HG02588 (cell line): ENCODE measurements around the gene VWA8.
"Not testable (repeated sequence)": the region's sequence is repeated elsewhere in the genome, so short reads cannot be mapped to it uniquely, and the experiment has no call there.

Experiments used
- ATAC-seq: cut with Tn5 transposase; IDR thresholded peaks from one replicate; pipeline ENCODE4 v1.9.1; 2021; ENCODE audit warnings: mild to moderate bottlenecking, moderate library complexity; ENCODE audit not compliant: unreplicated experiment

Gene VWA8

DNA sequence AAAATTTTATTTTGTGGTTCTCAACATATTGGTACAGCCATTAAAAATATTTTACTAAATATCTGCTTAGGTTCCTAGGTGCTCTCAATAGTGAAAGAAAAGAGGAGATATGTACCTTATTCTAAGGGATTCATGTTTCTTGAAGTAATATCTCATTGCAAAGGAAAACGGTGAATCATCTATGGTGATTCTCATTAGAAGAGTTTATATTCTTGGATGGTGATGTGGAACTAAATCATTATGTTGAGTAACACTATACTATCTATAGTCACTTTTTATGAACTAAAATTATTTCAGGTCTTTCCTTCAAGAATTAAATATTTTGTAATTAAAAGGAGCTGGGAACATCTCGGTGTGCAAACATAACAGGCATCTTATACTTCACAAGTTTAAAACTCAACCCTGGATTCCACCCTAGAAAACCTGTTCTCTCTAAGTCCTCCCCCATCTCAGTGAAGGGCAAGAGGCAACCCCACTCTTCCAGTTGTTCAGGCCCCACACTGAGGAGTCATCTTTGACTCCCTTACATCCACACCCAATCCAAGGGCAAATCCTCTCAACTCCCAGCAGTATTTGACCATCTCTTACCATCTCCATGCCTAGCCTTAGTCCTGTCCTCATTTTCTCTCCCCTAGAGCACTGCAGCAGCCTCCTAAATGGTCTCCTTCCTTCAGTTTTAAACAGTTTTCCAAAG lies 363.4 kb downstream of the VWA8 start:
- ATAC-seq = no peak

DNA sequence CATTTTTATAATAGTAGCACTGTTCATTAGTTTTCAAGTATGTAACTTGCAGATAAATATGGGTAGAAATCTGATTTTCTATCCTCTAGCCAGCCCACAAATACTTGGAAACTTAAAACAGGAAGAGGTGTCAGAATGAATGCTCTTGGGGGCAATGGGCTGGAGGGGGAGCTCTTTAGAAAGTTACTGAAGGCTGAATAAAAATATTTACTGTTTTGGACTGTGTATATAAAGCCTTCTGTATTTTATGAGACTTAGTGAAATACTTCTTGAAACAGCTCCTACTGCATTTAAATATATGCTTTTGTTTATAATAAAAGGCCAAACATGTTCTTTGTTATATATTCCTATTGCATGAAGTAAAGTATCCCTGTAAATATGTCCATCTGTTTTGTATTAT lies 364.7 kb downstream of the VWA8 start:
- ATAC-seq = no peak

DNA sequence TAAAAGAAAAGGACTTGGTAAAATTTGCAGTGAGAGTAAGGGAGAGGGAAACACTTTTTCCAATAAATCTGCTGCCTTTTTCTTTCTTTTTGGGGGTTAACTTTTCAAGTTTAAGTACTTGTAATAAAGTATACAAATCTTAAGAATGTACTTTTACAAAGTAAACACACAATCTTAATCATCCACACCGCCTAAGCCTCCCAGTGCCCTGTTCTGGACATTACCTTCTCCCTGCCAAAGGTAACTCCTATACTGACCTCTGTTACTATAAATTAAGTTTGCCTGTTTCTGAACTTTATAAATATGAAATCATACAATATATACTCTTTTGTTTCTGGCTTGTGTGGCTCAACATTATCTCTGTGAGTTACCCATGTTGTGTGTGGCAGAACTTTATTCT lies 365.6 kb downstream of the VWA8 start:
- ATAC-seq = no peak

DNA sequence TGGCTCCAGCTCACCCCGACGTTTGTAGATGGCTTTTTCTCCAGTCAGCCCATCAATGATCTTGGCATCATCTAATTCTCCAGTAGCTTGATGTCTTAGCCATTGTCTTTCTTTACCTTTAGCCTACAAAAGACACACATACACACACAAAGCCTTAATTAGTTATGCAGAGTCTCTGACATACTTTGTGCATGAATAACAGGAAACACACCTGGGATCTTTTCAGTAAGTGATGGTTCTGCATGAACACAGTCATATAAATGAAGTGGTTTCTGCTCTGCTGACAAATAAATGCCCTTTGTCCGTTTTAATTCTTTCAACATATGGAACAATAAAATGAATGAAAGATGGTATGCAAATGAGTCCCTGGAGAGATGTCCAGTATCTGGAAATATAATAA lies 370.3 kb downstream of the VWA8 start:
- ATAC-seq = no peak

DNA sequence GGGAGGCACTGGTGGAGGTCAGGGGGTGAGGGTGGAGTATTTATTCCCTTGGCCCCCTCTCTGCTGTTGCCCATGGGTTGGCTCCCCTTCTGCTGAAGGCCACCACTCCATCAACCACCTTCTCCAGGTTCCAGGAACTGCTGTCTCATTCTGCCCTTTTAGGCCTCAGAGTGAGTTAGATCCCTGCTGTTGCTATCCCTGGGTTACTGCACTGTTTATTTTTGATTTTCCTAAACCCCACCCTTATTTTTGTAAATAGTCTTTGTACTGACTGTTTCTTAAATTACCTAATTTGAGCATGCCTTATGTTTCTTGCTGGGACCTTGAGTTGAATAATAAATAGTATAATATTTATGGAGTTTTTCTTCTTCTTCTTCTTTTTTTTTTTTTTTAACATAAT lies 370.8 kb downstream of the VWA8 start:
- no peak for ATAC-seq

DNA sequence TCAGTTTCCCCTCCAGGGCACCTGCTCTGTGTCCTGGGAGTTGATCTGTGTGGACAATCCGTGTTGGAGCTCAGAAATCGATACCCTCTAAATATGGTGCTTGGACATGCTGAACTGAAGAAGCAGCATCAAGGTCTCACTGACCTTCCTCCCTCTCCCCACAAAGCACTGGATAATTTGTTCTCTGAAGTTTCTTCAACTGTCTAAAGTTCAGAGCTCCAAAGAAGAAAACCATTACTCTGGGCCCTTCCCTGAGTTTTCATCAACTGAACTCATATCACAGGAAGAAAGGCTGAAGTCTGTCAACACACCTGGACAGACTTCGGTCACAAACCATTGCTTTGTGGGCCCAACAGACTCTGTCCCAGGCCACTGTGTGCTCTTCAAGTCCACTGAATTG lies 371.5 kb downstream of the VWA8 start:
- ATAC-seq = no peak

DNA sequence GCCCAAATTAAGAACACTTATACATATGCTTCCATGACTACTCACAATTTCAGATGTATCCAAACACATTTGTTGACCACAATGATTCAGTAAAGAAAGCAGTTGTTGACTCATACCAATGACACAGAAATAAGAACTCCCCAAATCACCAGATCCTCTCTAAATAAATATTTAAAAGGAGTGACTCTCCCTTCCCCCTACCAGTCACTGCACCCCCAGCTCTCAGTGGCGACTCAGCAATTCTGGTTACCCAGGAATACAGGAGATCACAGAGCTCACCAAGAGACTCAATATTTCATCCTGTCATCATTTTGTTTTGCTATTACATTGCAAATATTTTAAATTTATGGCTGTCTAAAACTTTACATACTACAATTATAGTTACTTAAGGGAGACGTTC lies 372.0 kb downstream of the VWA8 start:
- ATAC-seq = no peak

DNA sequence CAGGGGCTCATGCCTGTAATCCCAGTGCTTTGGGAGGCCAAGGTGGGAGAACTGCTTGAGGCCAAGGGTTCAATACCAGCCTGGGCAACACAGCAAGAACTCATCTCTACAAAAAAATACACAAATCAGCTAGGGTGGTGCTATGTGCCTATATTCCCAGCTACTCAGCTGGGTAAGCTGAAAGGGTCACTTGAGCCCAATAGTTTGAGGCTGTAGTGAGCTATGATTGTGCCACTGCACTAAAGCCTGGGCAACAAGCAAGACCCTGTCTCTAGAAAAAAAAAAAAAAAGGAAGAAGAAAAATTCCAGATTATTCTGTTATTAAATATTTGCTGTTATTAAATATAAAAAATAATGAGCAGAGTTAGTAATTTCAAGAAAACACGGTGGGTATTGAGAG lies 372.5 kb downstream of the VWA8 start:
- ATAC-seq = no peak

DNA sequence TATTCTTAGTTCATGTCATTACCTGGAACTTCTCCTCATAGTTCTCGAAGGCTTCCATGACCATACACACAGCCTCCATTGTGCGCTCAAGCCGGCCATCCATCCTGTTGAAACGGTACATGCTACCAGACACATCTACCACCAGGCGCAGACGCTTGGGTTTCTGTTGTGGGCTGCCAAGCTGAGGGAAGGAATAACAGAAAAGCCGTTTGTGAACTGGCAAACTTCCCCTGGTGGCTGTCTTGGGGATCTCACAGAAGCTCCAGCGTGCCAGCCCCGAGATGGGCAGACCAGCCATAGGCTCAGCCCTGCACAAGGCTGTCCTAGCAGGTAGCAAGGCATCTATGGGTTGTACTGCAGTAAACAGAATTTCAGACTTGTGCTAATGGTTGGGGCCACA lies 373.4 kb downstream of the VWA8 start:
- no peak for ATAC-seq

DNA sequence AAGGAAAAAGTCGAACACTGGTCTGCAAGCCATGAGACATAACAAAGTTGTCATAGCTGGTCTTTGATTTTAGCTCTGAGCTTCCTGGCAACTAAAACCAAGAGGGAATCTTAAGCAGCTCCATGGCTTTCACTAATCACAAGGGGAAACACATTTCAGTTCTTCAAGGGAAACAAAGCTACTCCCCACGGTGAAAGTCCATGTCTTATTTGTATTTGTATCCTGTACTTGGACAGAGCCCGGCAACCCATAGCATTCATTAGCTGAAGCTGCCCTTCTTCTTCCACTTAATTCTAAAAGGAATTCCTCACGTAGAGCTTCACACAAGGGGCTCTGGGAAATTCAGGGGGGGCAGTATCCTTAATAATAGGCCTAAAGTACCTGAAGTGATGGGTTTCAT lies 374.7 kb downstream of the VWA8 start:
- ATAC-seq = no peak

DNA sequence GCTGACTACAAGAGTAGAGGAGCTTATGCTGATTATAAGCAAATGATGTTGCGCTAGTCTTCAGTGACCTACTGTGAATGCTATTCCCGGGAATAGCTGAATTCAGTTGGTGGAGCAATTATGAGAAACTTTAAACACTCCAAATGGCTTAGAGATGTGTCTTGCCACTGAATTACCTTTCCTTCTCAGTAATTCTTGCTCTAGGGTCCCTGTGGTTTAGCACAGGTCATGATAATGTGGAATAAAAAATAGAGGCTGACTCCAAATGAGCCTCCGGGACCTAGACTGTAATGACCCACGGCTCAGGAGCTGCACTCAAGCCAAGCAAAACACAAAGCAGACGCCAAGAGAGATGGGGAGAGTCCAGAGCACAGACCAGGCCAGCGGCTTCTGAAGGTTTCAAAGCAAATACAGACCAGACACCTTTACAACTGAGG lies 378.9 kb downstream of the VWA8 start:
- no peak for ATAC-seq

DNA sequence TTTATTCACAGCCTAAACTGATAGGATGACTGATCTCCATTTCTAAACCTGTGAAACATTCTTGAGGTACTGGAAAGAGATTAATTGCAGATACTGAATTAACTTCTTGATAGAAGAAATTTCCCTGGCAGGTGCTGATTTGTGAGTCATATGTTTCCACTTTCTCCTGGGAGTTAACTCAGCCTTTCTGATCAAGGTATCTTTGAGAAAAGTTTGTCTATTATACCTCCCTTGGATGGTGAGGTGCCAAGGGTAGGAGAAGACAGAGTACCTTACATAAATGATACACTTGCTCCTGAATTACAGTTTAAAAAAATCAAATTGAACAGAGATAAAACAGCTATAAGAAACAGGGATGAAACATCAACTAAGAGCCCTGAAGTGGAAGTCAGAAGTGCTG lies 380.6 kb downstream of the VWA8 start:
- no peak for ATAC-seq

DNA sequence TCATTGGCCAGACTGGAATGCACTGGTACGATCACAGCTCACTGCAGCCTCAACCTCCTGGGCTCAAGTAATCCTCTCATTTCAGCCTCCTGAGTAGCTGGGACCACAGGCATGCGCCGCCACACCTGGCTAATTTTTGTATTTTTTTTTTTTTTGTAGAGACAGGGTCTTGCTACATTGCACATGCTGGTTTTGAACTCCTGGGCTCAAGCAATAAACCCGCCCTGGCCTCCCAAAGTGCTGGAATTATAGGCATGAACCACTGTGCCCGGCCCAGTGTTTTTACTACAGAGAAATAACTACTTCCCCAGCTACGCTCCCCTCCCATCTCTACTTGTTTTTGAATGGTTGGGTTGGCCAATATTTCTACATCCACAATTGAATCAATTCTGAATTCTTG lies 381.0 kb downstream of the VWA8 start:
- ATAC-seq = no peak

DNA sequence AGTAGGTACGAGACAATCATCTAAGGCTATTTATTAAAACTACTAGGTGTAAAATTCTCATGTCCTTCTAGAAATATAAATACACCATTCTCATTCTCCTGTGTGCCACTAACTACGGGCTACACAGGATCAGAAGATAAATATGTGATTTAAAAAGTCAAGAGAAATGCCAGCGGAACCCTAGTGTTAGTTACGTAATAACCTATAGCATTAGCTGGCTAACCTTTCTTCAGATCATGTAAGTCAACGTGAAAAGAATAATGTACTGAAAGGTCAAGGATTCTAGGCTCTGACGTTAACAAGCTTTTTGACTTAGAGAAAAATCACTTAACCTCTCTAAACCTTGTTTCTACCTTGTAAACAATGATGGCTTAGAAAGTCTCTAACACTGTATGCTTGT lies 381.7 kb downstream of the VWA8 start:
- ATAC-seq = no peak

DNA sequence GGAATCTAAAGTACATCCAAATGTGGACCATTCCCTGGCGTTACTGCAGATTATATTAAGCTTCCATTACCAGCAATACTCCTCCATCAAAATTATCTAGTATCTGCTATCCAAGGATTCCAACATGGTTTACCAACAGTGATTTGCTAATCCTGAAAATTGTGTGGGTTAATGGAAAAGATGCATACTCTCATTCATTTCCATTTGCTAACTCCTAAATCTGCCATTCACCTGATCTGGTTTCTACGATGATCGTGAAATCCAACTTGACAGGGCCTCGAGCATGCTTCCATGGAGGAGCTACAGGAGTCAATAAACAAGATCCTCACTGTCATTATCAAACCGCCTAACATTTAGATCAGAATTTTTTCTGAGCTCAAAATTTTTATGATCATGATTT lies 382.5 kb downstream of the VWA8 start:
- no peak for ATAC-seq

DNA sequence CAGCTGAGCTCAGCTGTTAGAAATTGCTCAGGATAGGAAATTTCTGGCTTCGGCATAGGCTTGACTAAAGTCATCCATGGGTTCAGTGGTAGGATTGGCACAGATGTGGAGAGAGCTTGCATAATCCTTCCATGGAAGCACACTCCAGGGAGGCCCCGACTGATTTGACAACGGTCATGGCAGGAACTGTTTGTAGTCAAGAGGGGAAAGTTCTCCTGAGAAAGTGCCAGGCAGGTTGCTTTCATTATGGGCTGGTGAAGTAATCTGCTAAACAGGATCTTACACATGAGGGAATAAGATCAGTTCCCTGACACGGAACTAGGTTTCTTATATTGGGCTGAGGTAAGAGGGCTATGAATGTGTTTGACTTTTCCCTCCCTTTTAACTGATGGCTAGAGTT lies 383.5 kb downstream of the VWA8 start:
- no peak for ATAC-seq

DNA sequence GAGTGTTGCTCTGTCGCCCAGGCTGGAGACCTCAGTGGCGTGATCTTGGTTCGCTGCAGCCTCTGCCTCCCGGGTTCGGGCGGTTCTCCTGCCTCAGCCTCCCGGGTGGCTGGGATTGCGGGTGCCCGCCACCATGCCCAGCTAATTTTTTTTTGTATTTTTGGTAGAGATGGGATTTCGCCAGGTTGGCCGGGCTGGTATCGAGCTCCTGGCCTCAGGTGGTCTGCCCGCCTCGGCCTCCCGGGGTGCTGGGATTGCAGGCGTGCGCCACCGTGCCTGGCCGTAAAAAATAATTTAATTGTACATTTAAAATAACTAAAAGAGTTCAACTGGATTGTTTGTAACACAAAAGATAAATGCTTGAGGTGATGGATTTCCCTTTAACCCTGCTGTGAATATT lies 387.3 kb downstream of the VWA8 start:
- not testable (repeated sequence) for ATAC-seq

DNA sequence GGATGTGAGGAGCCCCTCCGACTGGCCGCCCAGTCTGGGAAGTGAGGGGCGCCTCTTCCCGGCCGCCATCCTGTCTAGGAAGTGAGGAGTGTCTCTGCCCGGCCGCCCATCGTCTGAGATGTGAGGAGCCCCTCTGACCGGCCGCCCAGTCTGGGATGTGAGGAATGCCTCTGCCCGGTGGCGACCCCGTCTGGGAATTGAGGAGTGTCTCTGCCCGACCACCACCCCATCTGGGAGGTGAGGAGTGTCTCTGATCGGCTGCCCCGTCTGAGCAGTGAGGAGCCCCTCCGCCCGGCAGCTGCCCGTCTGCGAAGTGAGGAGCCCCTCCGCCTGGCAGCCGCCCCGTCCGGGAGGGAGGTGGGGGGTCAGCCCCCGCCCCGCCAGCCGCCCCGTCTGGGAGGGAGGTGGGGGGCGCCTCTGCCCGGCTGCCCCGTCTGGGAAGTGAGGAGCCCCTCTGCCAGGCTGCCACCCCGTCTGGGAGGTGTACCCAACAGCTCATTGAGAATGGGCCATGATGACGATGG lies 389.0 kb downstream of the VWA8 start:
- ATAC-seq = not testable (repeated sequence)

DNA sequence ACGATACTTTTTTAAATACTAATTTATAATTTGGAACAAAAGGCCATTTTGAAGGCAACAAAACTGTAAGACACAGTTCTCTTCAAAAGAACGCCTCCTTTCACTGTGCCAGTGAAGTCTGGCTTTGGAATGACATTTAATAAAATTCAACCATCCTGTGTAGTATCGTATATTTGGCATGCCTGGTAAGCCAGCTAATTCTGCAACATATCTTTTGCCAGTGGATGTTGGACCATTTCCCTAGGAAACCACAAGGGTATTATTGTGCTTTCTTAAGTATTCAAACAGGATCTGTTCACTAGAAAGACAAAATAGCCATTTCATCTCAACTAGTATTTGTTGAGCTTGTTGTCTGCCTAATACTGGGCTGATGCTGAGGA lies 391.9 kb downstream of the VWA8 start:
- no peak for ATAC-seq

DNA sequence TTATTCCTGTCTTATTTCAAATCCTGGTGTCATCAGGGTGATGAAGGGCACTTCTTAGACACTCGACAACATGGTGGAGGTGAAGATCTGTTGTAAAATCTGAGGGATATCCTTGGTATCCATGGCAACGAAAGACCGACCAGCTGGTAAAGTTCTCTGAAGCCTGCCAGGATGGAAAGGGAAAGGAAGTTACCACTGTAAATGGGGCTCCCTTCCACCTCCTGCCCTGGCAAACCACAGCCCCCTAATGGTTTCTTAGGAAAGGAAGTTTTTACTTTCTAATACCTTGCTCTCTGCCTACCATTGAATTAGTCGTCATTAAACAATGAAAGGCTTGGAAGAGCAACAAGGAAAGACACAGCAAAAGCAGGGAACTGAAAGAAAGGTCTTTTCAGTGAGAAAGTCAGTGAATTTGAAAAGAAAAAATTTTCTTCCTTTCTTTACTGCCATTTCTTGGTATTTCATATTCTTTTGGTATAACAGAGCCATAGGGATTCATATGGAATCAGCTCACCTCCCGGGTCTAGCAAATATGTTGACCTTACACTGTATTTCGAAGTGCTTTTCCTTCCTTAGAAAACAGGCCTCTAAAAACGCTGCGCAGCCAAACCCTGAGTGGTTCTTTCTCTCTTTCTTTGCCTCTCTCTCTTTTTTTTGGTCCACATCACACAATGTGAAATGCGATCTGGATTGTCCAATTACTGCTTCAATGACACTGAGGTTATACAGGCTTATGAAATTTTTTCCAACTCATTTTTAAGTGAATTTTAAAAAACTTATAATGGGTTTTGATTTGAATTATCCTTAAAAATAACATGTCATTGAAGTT lies 392.6 kb downstream of the VWA8 start:
- no peak for ATAC-seq

DNA sequence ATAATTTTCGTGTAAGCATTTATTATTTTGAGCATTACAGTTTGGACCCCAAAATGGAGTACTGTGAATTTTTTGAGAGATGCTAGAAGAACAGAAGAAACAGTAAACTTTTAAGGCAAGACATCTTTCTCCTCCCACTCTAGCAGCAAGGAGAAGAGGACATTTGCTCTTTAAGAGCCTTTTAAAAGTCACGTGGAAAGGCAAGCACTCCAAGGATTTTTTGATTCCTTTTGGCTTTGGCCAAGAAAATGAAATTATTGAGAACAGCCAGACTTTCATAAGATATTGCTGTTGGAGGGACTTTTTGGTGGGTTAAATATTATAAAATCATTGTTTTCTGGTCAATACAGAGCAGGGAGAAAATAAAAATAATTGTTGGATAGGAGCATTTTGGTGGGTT lies 393.5 kb downstream of the VWA8 start:
- ATAC-seq = no peak

DNA sequence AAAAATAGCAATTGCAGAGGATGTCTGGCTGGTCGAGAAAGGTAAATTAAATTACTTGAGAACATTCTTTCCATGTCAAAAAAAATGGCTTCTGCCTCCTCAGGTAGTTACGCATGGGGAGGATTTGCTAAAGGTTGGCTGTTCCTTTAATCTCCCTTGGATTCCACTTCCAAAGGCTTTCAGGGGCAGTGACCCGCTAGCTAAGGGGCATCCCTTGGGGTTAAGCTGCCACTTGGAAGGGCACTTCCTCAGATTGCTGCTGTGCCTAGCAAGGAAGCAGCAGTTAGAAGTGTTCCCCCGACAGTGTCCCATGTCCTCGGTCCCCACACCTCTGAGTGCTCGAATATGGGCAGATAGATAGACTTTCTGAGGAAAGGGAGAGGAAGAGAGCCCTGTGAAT lies 395.1 kb downstream of the VWA8 start:
- no peak for ATAC-seq
